K562 (cell line): ENCODE data around the gene CCDC137. TPM values are rescaled to one million over a fixed set of nuclear protein-coding genes. Genes with fewer than 3 reads are reported as not detected.
A peak's percentile ranks its signal among the peaks of the same experiment; 100 is the strongest.

ENCODE experiments used
- ATF2 ChIP-seq: sonication (generic); formaldehyde crosslinking; IDR thresholded peaks from 2 replicates; pipeline ENCODE4 v1.8.1; 2022; ENCODE audit warnings: missing genetic modification reagents
- DPF2 ChIP-seq: fragments of 450-650 bp; IDR thresholded peaks from 2 replicates; pipeline ENCODE4 v1.6.1; 2016
- EZH2 ChIP-seq: IDR thresholded peaks from 2 replicates; pipeline ENCODE4 v1.6.1; 2012; ENCODE audit warnings: low read depth, mild to moderate bottlenecking, inconsistent platforms, low read length, borderline replicate concordance
- FOXK1 ChIP-seq: sonication (generic); formaldehyde crosslinking; IDR thresholded peaks from 2 replicates; pipeline ENCODE4 v1.8.0; 2022; ENCODE audit warnings: missing genetic modification reagents, mild to moderate bottlenecking, borderline replicate concordance
- GMEB1 ChIP-seq: fragments of 250-450 bp; sonication (Bioruptor Pico); IDR thresholded peaks from 2 replicates; pipeline ENCODE4 v1.4.0; 2020; ENCODE audit warnings: mild to moderate bottlenecking
- HEY1 ChIP-seq: fragments of 250-450 bp; sonication (Bioruptor Pico); IDR thresholded peaks from 2 replicates; pipeline ENCODE4 v1.5.0; 2020; ENCODE audit warnings: mild to moderate bottlenecking, moderate library complexity, borderline replicate concordance
- ILF3 ChIP-seq: fragments of 450-650 bp; IDR thresholded peaks from 2 replicates; pipeline ENCODE4 v1.6.1; 2018; ENCODE audit warnings: antibody characterized with exemption, mild to moderate bottlenecking, moderate library complexity, borderline replicate concordance
- MECOM ChIP-seq: fragments of 250-450 bp; sonication (Bioruptor Pico); IDR thresholded peaks from 2 replicates; pipeline ENCODE4 v1.8.0; 2022; ENCODE audit warnings: inconsistent platforms
- MEF2D ChIP-seq: conservative IDR thresholded peaks from 2 replicates; pipeline ENCODE4 v1.6.1; 2016; ENCODE audit warnings: low read depth, missing genetic modification characterization, missing compliant biosample characterization
- MYNN ChIP-seq, 2 experiments: sonication (generic); formaldehyde crosslinking in 1 of 2; IDR thresholded peaks; 2 replicates each; pipeline versions ENCODE4 v1.5.0 to v1.6.1; 2016 to 2020; ENCODE audit warnings: antibody characterized with exemption in 1 of 2, missing genetic modification reagents in 1 of 2
- NCOA1 ChIP-seq: fragments of 450-650 bp; IDR thresholded peaks from 2 replicates; pipeline ENCODE4 v1.6.1; 2016; ENCODE audit warnings: low read depth
- PCBP2 ChIP-seq: fragments of 200-400 bp; formaldehyde crosslinking; IDR thresholded peaks from 2 replicates; pipeline ENCODE4 v1.6.1; 2018; ENCODE audit warnings: low read length, low read depth, mild to moderate bottlenecking, moderate library complexity; ENCODE audit not compliant: poor library complexity, severe bottlenecking
- PTTG1 ChIP-seq: fragments of 450-650 bp; IDR thresholded peaks from 2 replicates; pipeline ENCODE4 v1.6.1; 2016; ENCODE audit warnings: low read depth, mild to moderate bottlenecking, missing genetic modification characterization, missing compliant biosample characterization
- SNAPC5 ChIP-seq: fragments of 250-450 bp; sonication (Bioruptor Pico); IDR thresholded peaks from 2 replicates; pipeline ENCODE4 v1.8.0; 2021; ENCODE audit warnings: moderate library complexity, mild to moderate bottlenecking, inconsistent platforms
- STAT5B ChIP-seq: fragments of 250-450 bp; sonication (Bioruptor Pico); IDR thresholded peaks from 2 replicates; pipeline ENCODE4 v1.8.0; 2021; ENCODE audit warnings: mild to moderate bottlenecking, inconsistent platforms
- THRA ChIP-seq: fragments of 450-650 bp; IDR thresholded peaks from 2 replicates; pipeline ENCODE4 v1.6.1; 2017; ENCODE audit warnings: mild to moderate bottlenecking, moderate library complexity
- TOE1 ChIP-seq, 2 experiments: fragments of 450-650 bp in 1 of 2; sonication (generic) in 1 of 2; formaldehyde crosslinking in 1 of 2; IDR thresholded peaks; 2 replicates each; pipeline versions ENCODE4 v1.7.1 to v1.8.0; 2016 to 2022; ENCODE audit warnings: borderline replicate concordance in 2 of 2, mild to moderate bottlenecking in 2 of 2, antibody characterized with exemption in 1 of 2, inconsistent platforms in 1 of 2, low read depth in 1 of 2, missing genetic modification reagents in 1 of 2, moderate library complexity in 1 of 2
- YBX1 ChIP-seq: fragments of 450-650 bp; IDR thresholded peaks from 2 replicates; pipeline ENCODE4 v1.7.1; 2016; ENCODE audit warnings: mild to moderate bottlenecking
- ZNF121 ChIP-seq: sonication (generic); formaldehyde crosslinking; conservative IDR thresholded peaks from 2 replicates; pipeline ENCODE4 v1.8.0; 2022; ENCODE audit warnings: missing genetic modification reagents
- ZNF23 ChIP-seq: fragments of 250-450 bp; sonication (Bioruptor Pico); IDR thresholded peaks from 2 replicates; pipeline ENCODE4 v1.4.0; 2020; ENCODE audit warnings: mild to moderate bottlenecking
- ZNF512 ChIP-seq: IDR thresholded peaks from 2 replicates; pipeline ENCODE4 v1.6.1; 2016; ENCODE audit warnings: missing genetic modification characterization, missing compliant biosample characterization
- ZNF785 ChIP-seq: fragments of 250-450 bp; sonication (Bioruptor Pico); IDR thresholded peaks from 2 replicates; pipeline ENCODE4 v1.4.0; 2020; ENCODE audit warnings: mild to moderate bottlenecking
- ZNF79 ChIP-seq: fragments of 250-450 bp; sonication (Bioruptor Pico); IDR thresholded peaks from 2 replicates; pipeline ENCODE4 v1.4.0; 2020; ENCODE audit warnings: low read depth, mild to moderate bottlenecking, moderate library complexity
- polyA plus RNA-seq, 8 experiments: library from polyadenylated mRNA; depleted of rRNA in 4 of 8; stranded (reverse) in 5 of 8; unstranded in 3 of 8; fragments of >200 nt; fragmentation: Nextera tagmentation in 2 of 8; fragmentation: Illumina TruSeq in 1 of 8; extraction: Ambion mirVana in 2 of 8; extraction: Trizol in 1 of 8; gene quantifications; 2 replicates each; pipeline versions ENCODE4 v1.2.1 to v1.2.3, GENCODE V29; 2011 to 2014; ENCODE audit warnings: inconsistent platforms in 1 of 8, missing spikeins in 1 of 8
- total RNA-seq, 7 experiments: library from RNA; depleted of rRNA in 6 of 7; stranded (reverse); fragments of >200 nt in 6 of 7; fragmentation: Illumina TruSeq in 2 of 7; extraction: Trizol in 2 of 7; gene quantifications; 2 replicates each; pipeline versions ENCODE4 v1.2.1 to v1.2.3, GENCODE V29; 2011 to 2021; ENCODE audit warnings: low replicate concordance in 1 of 7

The CCDC137 gene
- total and polyA plus RNA-seq, 9 of the 15 experiments (the other 6 are each of a cell fraction or from before 2014, with no cell fraction given), result 2.3 to 68.1 (median 38.3) TPM

GRCh38 chr17:81711814-81712467, 45.4 kb downstream of the CCDC137 start, which contains the start of gene SLC25A10 (continued):
- peak; percentile 8; the same call in 1 of the 2 replicates for TF ChIP-seq ZNF512 (tag)
- no peak for TF ChIP-seq STAT5B (CRISPR knock-in tag)
- TF ChIP-seq SNAPC5 (CRISPR knock-in tag), result no peak
- no peak for TF ChIP-seq ZNF121
- TF ChIP-seq ZNF23 (CRISPR knock-in tag), result no peak
- TF ChIP-seq GMEB1 (CRISPR knock-in tag), result peak; percentile 75
- no peak for TF ChIP-seq EZH2
- TF ChIP-seq ILF3, result no peak
- no peak for TF ChIP-seq HEY1 (CRISPR knock-in tag)
- peak; percentile 2; the same call in 1 of the 2 replicates for TF ChIP-seq TOE1 (IDR thresholded peaks at IDR 0.05; ENCODE audit: borderline replicate concordance)
- no peak for TF ChIP-seq TOE1 (CRISPR knock-in tag; IDR thresholded peaks at IDR 0.05; ENCODE audit: borderline replicate concordance, low read depth)
- TF ChIP-seq THRA, result no peak
- TF ChIP-seq MECOM (CRISPR knock-in tag), result no peak
- TF ChIP-seq ZNF785 (CRISPR knock-in tag), result no peak
- TF ChIP-seq MYNN (IDR thresholded peaks at IDR 0.05), result no peak
- no peak for TF ChIP-seq MYNN (CRISPR knock-in tag; IDR thresholded peaks at IDR 0.05)
- no peak for TF ChIP-seq PTTG1 (tag)
- TF ChIP-seq ATF2, result 0 out of 2 replicates have a peak, but pooled peaks have one; percentile 46
- TF ChIP-seq NCOA1, result no peak
- no peak for TF ChIP-seq YBX1
- no peak for TF ChIP-seq FOXK1 (CRISPR knock-in tag)
- no peak for TF ChIP-seq ZNF79 (CRISPR knock-in tag)
- no peak for TF ChIP-seq DPF2
- TF ChIP-seq PCBP2, result no peak
- TF ChIP-seq MEF2D, result no peak
